HCT116 (cell line): ENCODE measurements around the gene TESPA1. TPM values are rescaled to one million over a fixed set of nuclear protein-coding genes. Genes with fewer than 3 reads are reported as not detected.

Source experiments
- ATAC-seq: fragments of 200-7000 bp; cut with Tn5 transposase; 2 replicates; pipeline ENCODE4 v1.9.1; 2020; ENCODE audit warnings: mild to moderate bottlenecking, moderate library complexity
- BruUV-seq: library from RNA; stranded (reverse); fragments of 400-500 nt; replicated peaks from 2 replicates; lab custom pipeline; 2021; lab: Mats Ljungman, UMichigan
- CTCF ChIA-PET: fragments of 300-600 bp; sonication (Branson Sonifier 250); formaldehyde crosslinking; loops from one replicate; lab custom pipeline; 2021; ENCODE audit warnings: antibody characterized with exemption; lab: Charles Lee
- POLR2A ChIA-PET: fragments of 300-600, 350-600 bp; sonication (Branson Sonifier 250); formaldehyde crosslinking; loops from one replicate; lab custom pipeline; 2021; ENCODE audit warnings: antibody characterized with exemption; lab: Charles Lee
- RAD21 ChIA-PET, 2 experiments: fragments of 300-600 bp; sonication (Branson Sonifier 250); formaldehyde crosslinking; loops; one replicate each; lab custom pipeline; 2023; ENCODE audit warnings: low total read pairs in 2 of 2; ENCODE audit not compliant: uncharacterized antibody in 2 of 2, unreplicated experiment in 2 of 2, low non-redundant PET in 1 of 2; lab: Charles Lee
- DNase-seq: peaks from one replicate; pipeline ENCODE4 v3.0.0-alpha.2; 2010; ENCODE audit warnings: low read depth, low spot score
- H2AFZ ChIP-seq: fragments of 200-600 bp; shearing (Covaris generic), sonication (generic); 2 replicates; pipeline ENCODE4 v1.6.1; 2017; ENCODE audit warnings: low read depth, mixed run types, mixed read lengths, antibody characterized with exemption, low read length; ENCODE audit not compliant: poor library complexity, severe bottlenecking
- H3K27ac ChIP-seq: 2 replicates; pipeline ENCODE4 v1.5.1; 2012; ENCODE audit warnings: low read depth, low read length
- H3K27me3 ChIP-seq: fragments of 200-600 bp; sonication (generic); 2 replicates; pipeline ENCODE4 v1.6.1; 2016; ENCODE audit warnings: mixed run types, low read length, mixed read lengths; ENCODE audit not compliant: insufficient read depth
- H3K36me3 ChIP-seq, 2 experiments: fragments of 200-500 bp in 1 of 2; fragments of 200-600 bp in 1 of 2; sonication (Bioruptor generic) in 1 of 2; sonication (generic) in 1 of 2; 2 replicates each; pipeline versions ENCODE4 v1.5.1 to v1.6.1; 2014 to 2016; ENCODE audit warnings: low read length in 2 of 2, inconsistent platforms in 1 of 2, mixed read lengths in 1 of 2, mixed run types in 1 of 2; ENCODE audit not compliant: insufficient read depth in 2 of 2, control insufficient read depth in 1 of 2
- H3K4me1 ChIP-seq, 2 experiments: fragments of 200-600 bp in 1 of 2; sonication (generic) in 1 of 2; 2 replicates each; pipeline versions ENCODE4 v1.5.1 to v1.6.1; 2012 to 2017; ENCODE audit warnings: low read length in 2 of 2, inconsistent platforms in 1 of 2, mild to moderate bottlenecking in 1 of 2, mixed read lengths in 1 of 2, mixed run types in 1 of 2, moderate library complexity in 1 of 2; ENCODE audit not compliant: insufficient read depth in 2 of 2, control insufficient read depth in 1 of 2
- H3K4me2 ChIP-seq: fragments of 200-600 bp; sonication (generic); 2 replicates; pipeline ENCODE4 v1.6.1; 2017; ENCODE audit warnings: mixed run types, low read length, mixed read lengths
- H3K4me3 ChIP-seq, 2 experiments: fragments of 200-600 bp in 1 of 2; sonication (generic) in 1 of 2; replicated peaks in 1 of 2; 2 replicates each; pipeline ENCODE4 v1.5.1; 2011 to 2016; ENCODE audit warnings: low read length in 2 of 2, control low read depth in 1 of 2, low read depth in 1 of 2, mild to moderate bottlenecking in 1 of 2, mixed read lengths in 1 of 2, mixed run types in 1 of 2
- H3K79me2 ChIP-seq: fragments of 200-600 bp; sonication (generic); 2 replicates; pipeline ENCODE4 v1.6.1; 2017; ENCODE audit warnings: mild to moderate bottlenecking, mixed run types, low read length, moderate library complexity, mixed read lengths; ENCODE audit not compliant: insufficient read depth
- H3K9ac ChIP-seq: fragments of 200-600 bp; sonication (generic); 2 replicates; pipeline ENCODE4 v1.6.1; 2016; ENCODE audit warnings: low read length, mixed read lengths
- H3K9me2 ChIP-seq: fragments of 200-600 bp; sonication (generic), shearing (Covaris generic); 2 replicates; pipeline ENCODE4 v1.6.1; 2017; ENCODE audit warnings: mixed run types, mild to moderate bottlenecking, moderate library complexity; ENCODE audit not compliant: insufficient read depth
- H3K9me3 ChIP-seq, 2 experiments: fragments of 200-500 bp in 1 of 2; fragments of 200-600 bp in 1 of 2; sonication (Bioruptor generic) in 1 of 2; sonication (generic) in 1 of 2; 2 replicates each; pipeline ENCODE4 v1.6.1; 2014 to 2017; ENCODE audit warnings: low read length in 2 of 2, mixed read lengths in 2 of 2, inconsistent platforms in 1 of 2, low read depth in 1 of 2, mild to moderate bottlenecking in 1 of 2, mixed run types in 1 of 2, moderate library complexity in 1 of 2; ENCODE audit not compliant: control insufficient read depth in 1 of 2, insufficient read depth in 1 of 2
- H4K20me1 ChIP-seq: fragments of 200-600 bp; sonication (generic), shearing (Covaris generic); 2 replicates; pipeline ENCODE4 v1.6.1; 2017; ENCODE audit warnings: mixed run types, mild to moderate bottlenecking, moderate library complexity; ENCODE audit not compliant: insufficient read depth
- CBX3 ChIP-seq: IDR thresholded peaks from 2 replicates; pipeline ENCODE4 v1.6.1; 2012; ENCODE audit warnings: low read depth
- EZH2 ChIP-seq: fragments of 200-600 bp; sonication (generic); IDR thresholded peaks from 2 replicates; pipeline ENCODE4 v1.6.1; 2017; ENCODE audit warnings: antibody characterized with exemption, mixed run types
- FOSL1 ChIP-seq: IDR thresholded peaks from 2 replicates; pipeline ENCODE4 v1.6.1; 2012; ENCODE audit warnings: low read depth
- JUND ChIP-seq: IDR thresholded peaks from 2 replicates; pipeline ENCODE4 v1.6.1; 2012
- RAD21 ChIP-seq: IDR thresholded peaks from 2 replicates; pipeline ENCODE4 v1.6.1; 2012; ENCODE audit warnings: low read depth, mild to moderate bottlenecking
- SIN3A ChIP-seq: IDR thresholded peaks from 2 replicates; pipeline ENCODE4 v1.6.1; 2012; ENCODE audit warnings: low read depth
- SP1 ChIP-seq: IDR thresholded peaks from 2 replicates; pipeline ENCODE4 v1.6.1; 2012; ENCODE audit warnings: low read depth
- SRF ChIP-seq: IDR thresholded peaks from 2 replicates; pipeline ENCODE4 v1.6.1; 2012; ENCODE audit warnings: low read depth
- ZNF274 ChIP-seq: fragments of 200-500 bp; sonication (Bioruptor generic); IDR thresholded peaks from 2 replicates; pipeline ENCODE4 v1.6.1; 2014; ENCODE audit warnings: mild to moderate bottlenecking, low read depth, low read length, inconsistent platforms
- intact Hi-C: fragments of 100-400 bp; cut with micrococcal nuclease; formaldehyde crosslinking; loops from 2 replicates; pipeline ENCODE4 v1.10.0; 2022
- total RNA-seq: library from RNA; stranded (reverse); gene quantifications from one replicate; pipeline ENCODE4 v1.2.1, GENCODE V29; 2021; ENCODE audit not compliant: unreplicated experiment
- TF ChIP-seq, protein P1 (sequence below): IDR thresholded peaks from 2 replicates; pipeline ENCODE4 v1.6.1; 2012; ENCODE audit warnings: low read depth
- TF ChIP-seq, protein P2 (sequence below), 3 experiments: fragments of 200-600 bp in 1 of 3; sonication (generic) in 1 of 3; IDR thresholded peaks in 2 of 3; conservative IDR thresholded peaks in 1 of 3; 2 replicates each; pipeline ENCODE4 v1.5.1; 2012 to 2017; ENCODE audit warnings: low read depth in 2 of 3, low read length in 2 of 3, antibody characterized with exemption in 1 of 3, borderline replicate concordance in 1 of 3, control low read depth in 1 of 3, mild to moderate bottlenecking in 1 of 3, mixed read lengths in 1 of 3, mixed run types in 1 of 3, moderate library complexity in 1 of 3; ENCODE audit not compliant: insufficient read depth in 1 of 3
- TF ChIP-seq, protein P3 (sequence below): IDR thresholded peaks from 2 replicates; pipeline ENCODE4 v1.6.1; 2012

Gene TESPA1
- total RNA-seq, 1 experiment from 2014 or later: 0.27 TPM

DNA sequence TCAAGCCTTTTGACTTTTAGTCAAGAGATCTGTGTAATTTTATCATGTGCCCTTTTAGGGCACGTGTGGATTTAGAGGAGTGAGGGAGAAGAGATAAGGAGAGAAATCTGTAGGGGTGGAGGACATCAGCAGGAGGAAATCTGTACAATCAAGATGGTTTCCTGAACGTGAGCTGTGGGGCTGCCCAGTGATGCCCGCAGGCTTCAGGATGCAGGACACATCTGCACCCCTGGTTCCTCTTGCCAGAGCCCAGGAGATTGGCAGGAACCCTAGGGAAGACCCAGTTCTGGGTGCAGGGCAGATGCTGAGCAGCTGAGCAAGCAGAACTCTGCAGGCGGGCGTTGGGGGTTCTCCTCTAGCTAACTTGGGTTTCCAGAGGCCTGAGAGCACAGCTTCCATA, 11.6 kb upstream of the TESPA1 start:
- no peaks in the 10 kb centered on the region for H3K79me2 ChIP-seq
- H3K9me3 ChIP-seq: no peaks in the 10 kb centered on the region
- ChIA-PET POLR2A (no interaction called here), CTCF (interaction anchor here (6.7 kb wide), 1 partner anchor 75 kb away, joined by 325 read pairs; no protein-coding TSS in a partner anchor), RAD21 (no interaction called here)
- peaks cover 66% of the 10 kb centered on the region for H3K27me3 ChIP-seq
- H3K36me3 ChIP-seq: no peaks in the 10 kb centered on the region
- ATAC-seq (no peak), DNase-seq (no peak)
- H3K4me3 ChIP-seq: no peak overlapping the region
- H3K4me1 ChIP-seq: peaks cover 0 to 2% of the 10 kb centered on the region in 2 experiments; a peak in 1 of 4 replicates
- intact Hi-C loops: no loop called here
- BruUV-seq: no TSS peak
- no peak overlapping the region for H2AFZ ChIP-seq
- H3K4me2 ChIP-seq: no peak overlapping the region
- no peak for TF ChIP-seq SP1
- TF ChIP-seq SRF: no peak
- no peaks in the 10 kb centered on the region for H3K9me2 ChIP-seq
- no peak overlapping the region for H3K9ac ChIP-seq
- no peaks in the 10 kb centered on the region for H4K20me1 ChIP-seq
- H3K27ac ChIP-seq: no peak overlapping the region

DNA sequence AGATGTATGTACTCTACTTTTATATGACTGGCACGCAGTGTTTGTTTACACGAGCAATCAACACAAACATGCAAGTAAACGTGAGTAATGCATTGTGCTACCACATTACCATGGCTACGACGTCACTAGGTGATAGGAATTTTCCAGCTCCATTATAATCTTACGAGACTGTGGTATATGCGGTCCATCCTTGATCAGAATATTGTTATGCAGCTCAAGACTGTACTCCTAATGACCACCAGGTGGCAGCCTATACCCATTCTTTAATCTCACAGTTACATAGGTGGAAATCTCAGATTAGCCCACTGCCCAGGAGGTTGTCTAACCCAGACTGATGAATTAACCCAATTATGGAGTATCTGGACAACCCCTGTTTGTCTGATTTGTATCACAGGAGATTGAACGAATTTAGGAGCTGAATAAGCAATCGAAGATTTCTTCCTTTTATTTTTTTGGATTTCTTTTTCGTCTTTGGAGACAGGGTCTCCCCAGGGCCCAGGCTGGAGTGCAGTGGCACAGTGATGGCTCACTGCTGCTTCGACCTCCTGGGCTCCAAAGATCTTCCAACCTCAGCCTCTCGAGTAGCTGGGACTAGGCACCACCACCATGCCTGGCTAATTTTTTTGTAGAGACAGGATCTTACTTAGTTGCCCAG, 8.7 kb upstream of the TESPA1 start:
- RAD21 ChIA-PET: interaction anchor here (0.6 to 2.5 kb wide), 6 partner anchors 56 to 291 kb away, joined by 3 to 31 read pairs (median 5); no protein-coding TSS in a partner anchor
- Histone ChIP-seq H3K79me2 (no peaks in the 10 kb centered on the region), H3K27ac (no peak overlapping the region), H3K4me1 (peaks cover 0 to 2% of the 10 kb centered on the region in 2 experiments; a peak in 1 of 4 replicates), H3K4me2 (0 out of 2 replicates have a peak overlapping the region, but pooled peaks have one; percentile 1), H3K27me3 (peaks cover 65% of the 10 kb centered on the region), H4K20me1 (no peaks in the 10 kb centered on the region), H3K36me3 (no peaks in the 10 kb centered on the region), H3K9ac (no peak overlapping the region), H2AFZ (no peak overlapping the region), H3K4me3 (no peak overlapping the region), H3K9me2 (no peaks in the 10 kb centered on the region), H3K9me3 (no peaks in the 10 kb centered on the region)
- POLR2A ChIA-PET: interaction anchor here (1.2 kb wide), 1 partner anchor 79 kb away, joined by 7 read pairs; no protein-coding TSS in a partner anchor
- intact Hi-C loops: loop anchor here (1.0 to 2.0 kb wide), 3 partner anchors 80 to 625 kb away; no protein-coding TSS in a partner anchor
- TF ChIP-seq, protein P1, sequence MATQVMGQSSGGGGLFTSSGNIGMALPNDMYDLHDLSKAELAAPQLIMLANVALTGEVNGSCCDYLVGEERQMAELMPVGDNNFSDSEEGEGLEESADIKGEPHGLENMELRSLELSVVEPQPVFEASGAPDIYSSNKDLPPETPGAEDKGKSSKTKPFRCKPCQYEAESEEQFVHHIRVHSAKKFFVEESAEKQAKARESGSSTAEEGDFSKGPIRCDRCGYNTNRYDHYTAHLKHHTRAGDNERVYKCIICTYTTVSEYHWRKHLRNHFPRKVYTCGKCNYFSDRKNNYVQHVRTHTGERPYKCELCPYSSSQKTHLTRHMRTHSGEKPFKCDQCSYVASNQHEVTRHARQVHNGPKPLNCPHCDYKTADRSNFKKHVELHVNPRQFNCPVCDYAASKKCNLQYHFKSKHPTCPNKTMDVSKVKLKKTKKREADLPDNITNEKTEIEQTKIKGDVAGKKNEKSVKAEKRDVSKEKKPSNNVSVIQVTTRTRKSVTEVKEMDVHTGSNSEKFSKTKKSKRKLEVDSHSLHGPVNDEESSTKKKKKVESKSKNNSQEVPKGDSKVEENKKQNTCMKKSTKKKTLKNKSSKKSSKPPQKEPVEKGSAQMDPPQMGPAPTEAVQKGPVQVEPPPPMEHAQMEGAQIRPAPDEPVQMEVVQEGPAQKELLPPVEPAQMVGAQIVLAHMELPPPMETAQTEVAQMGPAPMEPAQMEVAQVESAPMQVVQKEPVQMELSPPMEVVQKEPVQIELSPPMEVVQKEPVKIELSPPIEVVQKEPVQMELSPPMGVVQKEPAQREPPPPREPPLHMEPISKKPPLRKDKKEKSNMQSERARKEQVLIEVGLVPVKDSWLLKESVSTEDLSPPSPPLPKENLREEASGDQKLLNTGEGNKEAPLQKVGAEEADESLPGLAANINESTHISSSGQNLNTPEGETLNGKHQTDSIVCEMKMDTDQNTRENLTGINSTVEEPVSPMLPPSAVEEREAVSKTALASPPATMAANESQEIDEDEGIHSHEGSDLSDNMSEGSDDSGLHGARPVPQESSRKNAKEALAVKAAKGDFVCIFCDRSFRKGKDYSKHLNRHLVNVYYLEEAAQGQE: no peak
- TF ChIP-seq FOSL1 (no peak), CBX3 (no peak), JUND (no peak), SP1 (0 out of 2 replicates have a peak, but pooled peaks have one; percentile 26), RAD21 (peak; percentile 85), EZH2 (no peak), ZNF274 (no peak), SIN3A (no peak)
- TF ChIP-seq, protein P2, sequence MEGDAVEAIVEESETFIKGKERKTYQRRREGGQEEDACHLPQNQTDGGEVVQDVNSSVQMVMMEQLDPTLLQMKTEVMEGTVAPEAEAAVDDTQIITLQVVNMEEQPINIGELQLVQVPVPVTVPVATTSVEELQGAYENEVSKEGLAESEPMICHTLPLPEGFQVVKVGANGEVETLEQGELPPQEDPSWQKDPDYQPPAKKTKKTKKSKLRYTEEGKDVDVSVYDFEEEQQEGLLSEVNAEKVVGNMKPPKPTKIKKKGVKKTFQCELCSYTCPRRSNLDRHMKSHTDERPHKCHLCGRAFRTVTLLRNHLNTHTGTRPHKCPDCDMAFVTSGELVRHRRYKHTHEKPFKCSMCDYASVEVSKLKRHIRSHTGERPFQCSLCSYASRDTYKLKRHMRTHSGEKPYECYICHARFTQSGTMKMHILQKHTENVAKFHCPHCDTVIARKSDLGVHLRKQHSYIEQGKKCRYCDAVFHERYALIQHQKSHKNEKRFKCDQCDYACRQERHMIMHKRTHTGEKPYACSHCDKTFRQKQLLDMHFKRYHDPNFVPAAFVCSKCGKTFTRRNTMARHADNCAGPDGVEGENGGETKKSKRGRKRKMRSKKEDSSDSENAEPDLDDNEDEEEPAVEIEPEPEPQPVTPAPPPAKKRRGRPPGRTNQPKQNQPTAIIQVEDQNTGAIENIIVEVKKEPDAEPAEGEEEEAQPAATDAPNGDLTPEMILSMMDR (IDR thresholded peaks at IDR 0.05 in 2 of 3, conservative IDR thresholded peaks at IDR 0.05 in 1 of 3; ENCODE audit: borderline replicate concordance in 1 of 3, insufficient read depth in 1 of 3, low read depth in 2 of 3, low read length in 2 of 3): peak; percentile 75 to 90 (median 88)
- TF ChIP-seq, protein P3, sequence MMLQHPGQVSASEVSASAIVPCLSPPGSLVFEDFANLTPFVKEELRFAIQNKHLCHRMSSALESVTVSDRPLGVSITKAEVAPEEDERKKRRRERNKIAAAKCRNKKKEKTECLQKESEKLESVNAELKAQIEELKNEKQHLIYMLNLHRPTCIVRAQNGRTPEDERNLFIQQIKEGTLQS: no peak
- DNase-seq: peak; percentile 74
- ATAC-seq: peak; percentile 97
- CTCF ChIA-PET: interaction anchor here (0.5 to 6.7 kb wide), 30 partner anchors 8 to 663 kb away, joined by 3 to 325 read pairs (median 4); partner anchors contain the start of gene TESPA1
- no TSS peak for BruUV-seq
